ENCODE data around the gene FZR1.

Gene FZR1

GRCh38 chr19:3474614-3475013 is 31.5 kb upstream of the FZR1 start:
- no peak for DNase-seq

GRCh38 chr19:3475449-3475848 is 30.7 kb upstream of the FZR1 start:
- DNase-seq = no peak

GRCh38 chr19:3476830-3477229 is 29.3 kb upstream of the FZR1 start:
- DNase-seq = no peak

GRCh38 chr19:3477506-3477905 is 28.6 kb upstream of the FZR1 start:
- DNase-seq = no peak

- DNase-seq = no peak
These were observed 28.2 kb upstream of the FZR1 start for GRCh38 chr19:3477951-3478350.

- DNase-seq = no peak
These were observed 27.5 kb upstream of the FZR1 start for GRCh38 chr19:3478409-3479176.

GRCh38 chr19:3479177-3479833 is 26.8 kb upstream of the FZR1 start:
- peak; percentile 73 for DNase-seq

GRCh38 chr19:3479834-3480215 is 26.3 kb upstream of the FZR1 start:
- peak; percentile 41 for DNase-seq

GRCh38 chr19:3480383-3481091 is 25.6 kb upstream of the FZR1 start, which contains the start of gene SMIM24:
TSS of gene SMIM24 (minus strand) at chr19:3480525. CDS start at chr19:3480463, 62 bp downstream.
- no peak for DNase-seq

GRCh38 chr19:3481241-3482090 is 24.6 kb upstream of the FZR1 start:
- no peak for DNase-seq

- DNase-seq = no peak
These were observed 23.4 kb upstream of the FZR1 start for GRCh38 chr19:3482507-3483225.

- no peak for DNase-seq
These were observed 22.9 kb upstream of the FZR1 start, which contains the start of gene SMIM44 for GRCh38 chr19:3483226-3483628. TSS of gene SMIM44 (minus strand) at chr19:3483441. CDS start at chr19:3483403, 38 bp downstream.

GRCh38 chr19:3491396-3492119 is 14.6 kb upstream of the FZR1 start:
- no peak for DNase-seq

GRCh38 chr19:3492131-3492839 is 13.8 kb upstream of the FZR1 start:
- DNase-seq = no peak

- DNase-seq = no peak
These were observed 13.2 kb upstream of the FZR1 start for GRCh38 chr19:3492919-3493318.

- DNase-seq = no peak
These were observed 12.5 kb upstream of the FZR1 start for GRCh38 chr19:3493651-3494050.

GRCh38 chr19:3494051-3494450 is 12.1 kb upstream of the FZR1 start:
- DNase-seq = no peak

GRCh38 chr19:3494559-3494958 is 11.6 kb upstream of the FZR1 start:
- peak; percentile 51 for DNase-seq

- no peak for DNase-seq
These were observed 9.5 kb upstream of the FZR1 start for GRCh38 chr19:3496392-3497273.

Measured in CD4-positive, alpha-beta T cell treated with Interleukin-15 for 1 hour (primary cell).